Hypothalamus (tissue), 51 donors: Measurements from ENCODE around the gene SLCO2B1.
"Not testable (repeated sequence)": the region's sequence is repeated elsewhere in the genome, so short reads cannot be mapped to it uniquely, and the experiment has no call there.

Source experiments
- DNase-seq, 51 donors: peaks; one replicate each; lab custom pipeline; 2025; lab: John Stamatoyannopoulos, UW

SLCO2B1 gene, protein sequence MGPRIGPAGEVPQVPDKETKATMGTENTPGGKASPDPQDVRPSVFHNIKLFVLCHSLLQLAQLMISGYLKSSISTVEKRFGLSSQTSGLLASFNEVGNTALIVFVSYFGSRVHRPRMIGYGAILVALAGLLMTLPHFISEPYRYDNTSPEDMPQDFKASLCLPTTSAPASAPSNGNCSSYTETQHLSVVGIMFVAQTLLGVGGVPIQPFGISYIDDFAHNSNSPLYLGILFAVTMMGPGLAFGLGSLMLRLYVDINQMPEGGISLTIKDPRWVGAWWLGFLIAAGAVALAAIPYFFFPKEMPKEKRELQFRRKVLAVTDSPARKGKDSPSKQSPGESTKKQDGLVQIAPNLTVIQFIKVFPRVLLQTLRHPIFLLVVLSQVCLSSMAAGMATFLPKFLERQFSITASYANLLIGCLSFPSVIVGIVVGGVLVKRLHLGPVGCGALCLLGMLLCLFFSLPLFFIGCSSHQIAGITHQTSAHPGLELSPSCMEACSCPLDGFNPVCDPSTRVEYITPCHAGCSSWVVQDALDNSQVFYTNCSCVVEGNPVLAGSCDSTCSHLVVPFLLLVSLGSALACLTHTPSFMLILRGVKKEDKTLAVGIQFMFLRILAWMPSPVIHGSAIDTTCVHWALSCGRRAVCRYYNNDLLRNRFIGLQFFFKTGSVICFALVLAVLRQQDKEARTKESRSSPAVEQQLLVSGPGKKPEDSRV

GRCh38 chr11:75150879-75151278 lies at the start of gene SLCO2B1:
SLCO2B1 (plus strand) TSS chr11:75151107; CDS start chr11:75151382, 275 bp downstream.
- peak in 2 of 51 donors; percentile 9 for DNase-seq

GRCh38 chr11:75101424-75102128 lies 49.3 kb upstream of the SLCO2B1 start:
- no peak for DNase-seq

DNA sequence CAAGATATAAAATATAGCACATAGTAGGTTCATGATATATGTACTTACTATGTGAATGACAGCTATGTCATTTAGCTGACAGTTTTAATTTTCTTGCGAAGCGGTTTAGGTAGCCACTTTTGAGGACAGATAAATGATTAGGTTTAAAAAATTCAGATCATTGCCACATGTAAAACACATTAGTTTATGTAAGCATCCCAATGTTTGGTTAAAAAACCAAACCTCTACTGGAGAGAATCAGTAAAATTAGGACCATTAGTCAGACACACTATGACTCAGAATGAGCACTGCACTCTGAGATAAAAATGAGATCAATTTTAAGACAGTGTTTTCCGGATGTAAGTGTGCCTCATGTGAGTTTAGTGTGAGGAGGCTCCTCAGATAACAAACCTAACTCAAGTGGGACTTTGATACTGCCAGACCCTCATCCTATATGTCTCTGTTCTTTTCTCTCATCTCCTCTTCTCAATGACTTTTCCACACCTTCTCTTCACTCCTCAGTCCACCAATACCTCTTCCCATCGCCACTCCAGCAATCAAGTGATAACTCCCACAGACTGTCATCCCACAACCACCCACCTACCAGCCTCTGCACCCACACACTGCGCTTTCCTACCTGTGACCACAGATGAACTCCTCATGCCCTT lies 47.4 kb upstream of the SLCO2B1 start:
- no peak for DNase-seq

- DNase-seq, result no peak
These were observed 45.4 kb upstream of the SLCO2B1 start for GRCh38 chr11:75105462-75105925.

DNA sequence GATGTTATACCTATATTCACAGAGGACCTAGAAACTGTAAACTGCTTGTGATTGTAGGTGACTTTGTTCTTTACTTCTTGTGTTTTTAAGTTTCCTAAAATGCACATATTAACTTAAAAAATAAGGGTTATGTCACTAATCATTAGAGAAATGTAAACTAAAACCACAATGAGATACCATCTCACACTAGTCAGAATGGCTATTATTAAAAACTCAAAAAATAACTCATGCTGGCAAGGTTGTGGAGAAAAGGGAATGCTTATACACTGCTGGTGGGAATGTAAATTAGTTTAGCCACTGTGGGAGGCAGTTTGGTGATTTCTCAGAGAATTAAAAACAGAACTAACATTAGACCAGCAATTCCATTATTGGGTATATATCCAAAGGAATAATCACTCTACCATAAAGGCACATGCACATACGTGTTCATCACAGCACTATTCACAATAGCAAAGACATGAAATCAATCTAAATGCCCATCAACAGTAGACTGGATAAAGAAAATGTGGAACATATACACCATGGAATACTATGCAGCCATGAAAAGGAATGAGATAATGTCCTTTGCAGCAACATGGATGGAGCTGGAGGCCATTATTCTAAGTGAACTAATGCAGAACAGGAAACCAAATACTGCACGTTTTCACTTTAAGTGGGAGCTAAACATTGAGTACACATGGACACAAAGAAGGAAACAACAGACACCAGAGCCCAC lies 44.8 kb upstream of the SLCO2B1 start:
- DNase-seq, result not testable (repeated sequence)

DNA sequence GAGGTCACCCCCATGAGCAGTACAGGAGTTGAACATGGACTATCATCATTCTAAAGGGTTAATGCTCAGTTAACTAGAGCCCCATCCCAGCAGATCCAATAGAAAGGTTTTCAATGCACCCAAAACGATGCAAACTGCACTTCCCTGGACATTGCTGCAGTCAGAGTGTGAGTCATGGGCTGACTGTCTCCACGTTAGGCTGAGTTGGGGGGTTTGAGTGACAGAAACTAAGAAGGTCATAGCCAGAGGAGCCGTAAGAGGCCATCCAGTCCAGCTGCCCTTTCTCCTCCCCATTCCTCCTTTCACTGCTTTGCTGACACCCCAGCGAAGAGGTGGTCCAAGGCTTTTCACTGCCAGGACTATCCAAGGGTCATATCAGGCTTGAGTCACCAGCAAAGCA lies 43.7 kb upstream of the SLCO2B1 start:
- no peak for DNase-seq

DNA sequence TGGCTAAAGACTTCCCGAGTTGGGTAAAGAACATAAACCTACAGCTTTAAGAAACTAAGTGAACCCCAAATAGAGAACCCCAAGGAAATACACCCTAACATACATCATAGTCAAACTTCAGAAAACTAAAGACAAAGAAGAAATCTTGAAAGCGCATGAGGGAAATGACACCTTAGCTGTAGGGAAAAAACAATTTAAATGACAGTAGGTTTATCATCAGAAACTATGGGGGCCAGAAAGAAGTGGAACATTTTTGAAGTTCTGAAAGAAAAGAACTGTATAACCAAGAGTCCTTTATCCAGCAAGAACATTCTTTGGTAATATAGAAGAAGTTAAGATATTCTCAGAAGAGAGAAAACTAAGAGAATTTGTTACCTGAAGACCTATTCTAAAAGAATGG lies 38.7 kb upstream of the SLCO2B1 start:
- no peak for DNase-seq

DNA sequence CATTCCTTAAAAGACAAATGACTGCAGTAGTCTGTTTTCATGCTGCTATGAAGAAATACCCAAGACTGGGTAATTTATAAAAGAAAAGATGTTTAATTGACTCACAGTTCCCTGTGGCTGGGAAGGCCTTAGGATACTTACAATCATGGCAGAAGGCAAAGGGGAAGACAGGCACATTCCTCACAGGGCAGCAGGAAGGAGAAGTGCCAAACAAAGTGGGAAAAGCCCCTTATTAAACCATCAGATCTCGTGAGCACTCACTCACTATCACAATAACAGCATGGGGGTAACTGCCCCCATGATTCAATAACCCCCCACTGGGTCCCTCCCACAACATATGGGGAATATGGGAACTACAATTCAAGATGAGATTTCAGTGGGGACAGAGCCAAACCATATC lies 37.9 kb upstream of the SLCO2B1 start:
- DNase-seq, result no peak

DNA sequence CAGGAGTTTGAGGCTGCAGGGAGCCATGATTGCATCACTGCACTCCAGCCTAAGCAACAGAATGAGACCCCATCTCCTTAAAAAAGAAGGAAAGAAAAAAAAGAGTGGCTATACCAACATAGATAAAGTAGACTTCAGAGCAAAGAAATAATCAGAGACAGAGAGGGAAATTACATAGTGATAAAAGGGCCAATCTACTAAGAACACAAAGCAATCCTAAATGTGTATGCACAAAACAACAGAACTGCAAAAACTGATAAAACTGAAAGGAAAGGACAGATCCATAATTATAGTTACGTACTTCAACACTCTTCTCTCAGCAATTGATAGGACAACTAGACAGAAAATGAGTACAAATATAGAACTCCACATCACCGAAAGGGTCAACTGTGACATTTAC lies 36.4 kb upstream of the SLCO2B1 start:
- no peak for DNase-seq

DNA sequence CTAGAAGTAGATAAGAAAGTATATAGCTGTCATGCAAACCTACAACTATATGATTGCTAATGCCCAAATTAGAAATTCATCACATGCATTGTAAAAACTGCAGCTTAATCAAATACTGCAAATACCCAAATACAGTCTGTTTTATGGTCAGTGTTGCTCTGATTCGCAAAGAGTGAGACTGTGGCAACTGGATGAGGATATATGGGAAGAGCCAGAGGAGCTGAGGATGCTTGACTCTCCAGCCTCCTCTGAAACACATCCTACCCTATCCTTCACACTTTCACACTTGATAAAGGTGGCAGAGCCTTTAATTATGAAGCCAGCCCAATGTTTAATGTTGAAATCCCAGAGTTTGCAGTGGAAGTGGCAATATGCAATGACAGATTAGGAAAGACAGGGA lies 32.3 kb upstream of the SLCO2B1 start:
- no peak for DNase-seq

GRCh38 chr11:75126564-75126963 lies 24.3 kb upstream of the SLCO2B1 start:
- DNase-seq, result no peak

DNA sequence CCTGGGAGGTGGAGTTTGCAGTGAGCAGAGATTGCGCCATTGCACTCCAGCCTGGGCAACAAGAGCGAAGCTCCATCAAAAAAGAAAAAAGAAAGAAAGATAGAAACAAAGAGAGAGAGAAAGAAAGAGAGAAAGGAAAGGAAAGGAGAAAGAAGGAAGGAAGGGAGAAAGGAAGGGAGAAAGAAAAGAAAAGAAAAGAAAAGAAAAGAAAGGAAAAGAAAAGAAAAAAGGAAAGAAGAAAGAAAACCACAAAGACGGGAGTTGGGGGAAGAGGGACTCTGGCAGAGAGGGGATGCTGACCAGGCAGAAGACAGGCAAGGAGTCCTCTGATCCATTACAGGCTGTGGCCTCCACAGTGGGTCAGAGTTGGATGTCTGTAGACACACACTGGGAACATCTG lies 18.8 kb upstream of the SLCO2B1 start:
- no peak for DNase-seq

- no peak for DNase-seq
These were observed 16.9 kb upstream of the SLCO2B1 start for GRCh38 chr11:75133976-75134375.

- DNase-seq, result no peak
These were observed 15.8 kb upstream of the SLCO2B1 start for GRCh38 chr11:75135021-75135650.

- no peak for DNase-seq
These were observed 15.3 kb upstream of the SLCO2B1 start for GRCh38 chr11:75135651-75136050.

DNA sequence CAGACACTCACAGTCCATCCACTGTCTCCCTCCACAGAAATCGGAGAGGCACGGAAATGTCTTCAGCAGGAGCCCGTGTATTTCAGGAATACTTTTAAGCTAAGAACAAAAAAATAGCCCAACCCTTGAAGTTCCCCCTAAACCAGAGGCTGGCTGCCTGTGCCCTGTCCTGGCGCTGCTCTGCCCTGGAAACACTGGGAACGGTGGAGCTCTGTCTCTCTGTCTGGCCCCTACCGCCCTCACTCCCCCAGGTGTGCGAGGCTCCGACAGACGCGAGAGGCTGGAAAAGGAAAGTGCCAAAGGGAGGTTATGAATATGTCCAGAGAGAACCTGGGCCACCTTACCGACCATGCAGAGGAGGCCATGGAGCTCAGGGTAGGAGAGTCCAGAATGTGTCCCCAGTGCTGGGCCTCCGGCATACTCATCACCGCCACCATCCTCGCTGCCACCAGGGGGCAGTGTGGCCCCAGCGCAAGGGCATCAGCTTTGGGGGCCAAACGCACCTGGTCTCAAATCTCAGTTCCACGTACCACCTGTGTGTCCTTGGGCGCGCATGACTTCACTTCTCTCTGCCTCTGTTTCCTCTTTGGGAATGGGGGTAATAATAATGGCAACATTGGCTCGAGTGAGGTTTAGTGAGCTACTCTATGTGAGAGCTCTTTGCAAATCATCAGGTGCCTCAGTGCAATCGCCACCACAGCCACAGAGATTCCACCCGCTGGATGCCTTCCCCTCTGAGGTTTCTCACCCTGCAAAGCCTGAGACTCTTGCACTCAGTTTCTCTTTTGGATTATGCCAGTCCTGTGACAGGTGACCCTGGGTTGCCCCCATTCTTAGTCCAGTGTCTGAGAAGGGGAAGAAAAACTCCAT lies 10.4 kb upstream of the SLCO2B1 start:
- DNase-seq, result peak in 33 of 51 donors; percentile 7 to 74 (median 26)

- DNase-seq, result no peak
These were observed 9.7 kb upstream of the SLCO2B1 start for GRCh38 chr11:75141166-75141565.

- DNase-seq, result peak in 30 of 51 donors; percentile 16 to 77 (median 37)
These were observed 8.0 kb upstream of the SLCO2B1 start for GRCh38 chr11:75142714-75143419.
